GM18907 (cell line): Measurements from ENCODE around the gene SARS2.
"Not testable (repeated sequence)": the region's sequence is repeated elsewhere in the genome, so short reads cannot be mapped to it uniquely, and the experiment has no call there.

Experiments used
- ATAC-seq: cut with Tn5 transposase; IDR thresholded peaks from one replicate; pipeline ENCODE4 v1.9.1; 2021; ENCODE audit warnings: mild to moderate bottlenecking, moderate library complexity; ENCODE audit not compliant: unreplicated experiment

The SARS2 gene

DNA sequence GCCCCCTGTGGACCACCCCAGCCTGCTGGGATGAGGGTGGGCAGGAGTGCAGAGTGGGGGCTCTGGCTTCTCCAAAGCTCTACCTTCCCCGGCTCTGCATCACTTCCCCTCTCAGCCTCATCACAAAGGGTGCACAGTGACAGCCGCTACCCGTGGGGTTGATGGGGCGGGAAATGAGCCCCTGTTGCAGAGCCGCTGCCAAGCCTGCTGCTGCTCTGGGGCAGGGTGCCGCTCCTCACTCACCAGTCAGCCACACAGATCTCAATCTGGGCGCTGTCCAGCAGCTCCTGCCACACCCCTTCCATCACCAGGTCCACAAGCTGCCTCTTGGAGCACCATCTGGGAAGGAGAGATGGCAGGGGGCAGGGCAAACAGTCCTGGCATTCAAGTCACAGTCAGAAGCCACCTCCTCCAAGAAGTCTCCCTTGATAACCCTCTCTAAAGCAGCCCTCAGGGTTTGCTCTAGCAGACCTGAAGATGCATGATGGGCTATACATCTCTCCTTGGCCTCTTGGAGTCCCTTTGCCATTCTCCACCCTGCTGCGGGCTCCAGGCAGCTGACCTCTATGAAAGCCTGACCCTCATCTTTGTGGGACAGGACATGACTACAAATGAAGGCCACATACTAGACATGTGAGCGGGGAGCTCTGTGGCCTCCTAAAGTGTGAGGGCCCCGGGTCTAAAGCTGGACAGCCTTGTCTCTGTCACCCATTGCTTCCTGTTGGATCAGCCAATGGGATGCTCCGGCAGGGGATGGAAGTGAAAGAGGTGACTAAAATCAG, 15.9 kb upstream of the SARS2 start:
- no peak for ATAC-seq

DNA sequence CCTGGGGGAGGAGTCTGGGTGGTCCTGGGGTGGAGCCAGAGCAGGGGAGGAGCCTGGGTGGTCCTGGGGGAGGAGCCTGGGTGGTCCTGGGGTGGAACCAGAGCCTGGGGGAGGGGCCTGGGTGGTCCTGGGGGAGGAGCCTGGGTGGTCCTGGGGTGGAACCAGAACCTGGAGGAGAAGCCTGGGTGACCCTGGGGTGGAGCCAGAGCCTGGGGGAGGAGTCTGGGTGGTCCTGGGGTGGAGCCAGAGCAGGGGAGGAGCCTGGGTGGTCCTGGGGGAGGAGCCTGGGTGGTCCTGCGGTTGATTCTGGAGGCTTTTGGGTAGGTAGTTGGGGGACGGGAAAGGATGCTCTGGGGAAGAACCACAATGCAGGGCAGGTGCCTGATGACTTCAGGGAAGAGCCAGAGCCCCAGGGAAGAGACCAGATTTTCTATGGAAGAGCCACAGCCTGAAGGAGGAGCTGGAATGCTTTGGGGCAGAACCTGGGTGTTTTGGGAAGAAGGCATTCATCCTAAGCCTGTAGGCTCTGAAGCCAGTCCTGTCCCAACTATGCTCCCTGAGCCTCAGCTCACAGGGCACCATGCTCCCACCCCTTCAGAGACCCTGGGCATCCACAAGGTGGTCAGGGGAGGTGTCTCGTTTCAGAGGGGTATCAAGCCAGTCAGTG, 15.1 kb upstream of the SARS2 start:
- ATAC-seq, result no peak

DNA sequence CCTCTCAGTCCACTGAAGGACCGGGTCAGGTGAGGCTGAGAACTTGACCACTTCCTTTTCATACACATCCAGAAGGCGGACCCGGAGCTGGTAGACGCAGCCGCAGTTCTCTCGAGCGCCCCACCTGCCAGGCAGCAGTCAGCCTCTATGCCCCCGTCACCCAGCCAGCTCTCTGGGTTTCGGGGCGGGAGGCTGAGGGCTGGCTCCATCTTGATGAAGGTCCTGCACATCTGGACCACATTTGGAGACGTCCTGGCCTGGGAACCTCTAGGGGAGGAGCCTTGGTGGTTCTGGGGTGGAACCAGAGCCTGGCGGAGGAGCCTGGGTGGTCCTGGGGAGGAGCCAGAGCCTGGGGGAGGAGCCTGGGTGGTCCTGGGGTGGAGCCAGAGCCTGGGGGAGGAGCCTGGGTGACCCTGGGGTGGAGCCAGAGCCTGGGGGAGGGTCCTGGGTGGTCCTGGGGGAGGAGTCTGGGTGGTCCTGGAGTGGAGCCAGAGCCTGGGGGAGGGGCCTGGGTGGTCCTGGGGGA, 14.5 kb upstream of the SARS2 start:
- ATAC-seq, result no peak

DNA sequence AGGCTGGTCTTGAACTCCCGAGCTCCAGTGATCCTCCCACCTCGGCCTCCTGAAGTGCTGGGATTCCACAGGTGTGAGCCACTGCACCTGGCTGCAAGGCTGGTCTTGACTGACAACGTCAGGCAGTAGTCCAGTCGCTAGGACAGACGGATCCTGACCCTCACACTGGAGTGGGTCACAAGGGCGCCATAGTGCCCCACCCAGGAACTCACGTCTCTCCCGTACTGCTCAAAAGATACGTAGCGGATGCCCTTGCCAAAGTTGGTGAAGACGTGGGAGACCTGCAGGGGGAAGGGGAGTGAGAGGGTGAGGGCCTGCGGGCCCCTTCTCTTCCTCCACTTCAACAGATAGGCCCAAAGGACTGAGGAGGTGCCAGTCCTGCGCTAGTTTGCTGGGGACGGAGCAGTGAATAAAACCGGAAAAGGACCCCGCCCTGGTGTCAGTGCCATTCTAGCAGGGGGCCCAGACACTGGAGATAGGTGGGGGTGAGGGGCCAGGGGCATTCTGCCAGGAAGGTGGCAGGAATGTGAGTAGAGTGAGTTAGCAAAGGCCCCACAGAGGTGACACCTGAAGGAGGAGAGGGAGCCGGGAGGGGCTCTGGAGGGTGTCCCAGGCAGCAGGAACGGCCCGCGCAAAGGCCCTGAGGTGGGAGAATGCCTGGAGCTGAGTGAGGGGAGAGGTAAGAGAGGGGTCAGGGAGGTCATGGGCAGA, 12.1 kb upstream of the SARS2 start:
- ATAC-seq, result no peak

DNA sequence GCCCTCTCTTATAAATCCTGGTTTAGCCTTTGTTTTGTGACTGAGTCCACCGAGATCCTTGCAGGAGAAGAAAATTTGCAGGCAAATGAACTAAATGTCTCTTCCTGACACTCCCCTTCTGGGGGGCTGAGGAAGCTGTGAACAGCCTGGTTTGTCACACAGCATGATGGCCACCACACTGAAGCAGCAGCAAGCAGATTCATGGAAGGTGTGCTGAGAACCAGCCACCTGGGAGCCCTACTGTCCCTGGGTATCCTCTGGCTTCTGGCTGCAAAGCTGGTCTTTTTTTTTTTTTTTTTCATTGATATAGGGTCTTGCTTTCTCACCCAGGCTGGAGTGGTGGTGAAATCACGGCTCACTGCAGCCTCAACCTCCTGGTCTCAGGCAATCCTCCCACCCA, 11.4 kb upstream of the SARS2 start:
- no peak for ATAC-seq

DNA sequence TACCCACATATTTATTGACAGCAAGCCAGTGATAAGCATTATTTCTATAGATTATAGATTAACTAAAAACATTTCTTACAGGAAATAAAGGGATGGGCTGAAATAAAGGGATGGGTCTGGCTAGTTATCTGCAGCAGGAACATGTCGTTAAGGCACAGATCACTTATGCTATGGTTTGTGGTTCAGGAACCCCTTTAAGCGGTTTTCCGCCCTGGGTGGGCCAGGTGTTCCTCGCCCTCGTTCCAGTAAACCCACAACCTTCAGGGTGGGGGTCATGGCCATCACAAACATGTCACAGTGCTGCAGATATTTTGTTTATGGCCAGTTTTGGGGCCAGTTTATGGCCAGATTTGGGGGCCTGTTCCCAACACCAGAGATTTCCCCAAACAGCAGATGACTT, 10.9 kb upstream of the SARS2 start:
- ATAC-seq, result not testable (repeated sequence)

DNA sequence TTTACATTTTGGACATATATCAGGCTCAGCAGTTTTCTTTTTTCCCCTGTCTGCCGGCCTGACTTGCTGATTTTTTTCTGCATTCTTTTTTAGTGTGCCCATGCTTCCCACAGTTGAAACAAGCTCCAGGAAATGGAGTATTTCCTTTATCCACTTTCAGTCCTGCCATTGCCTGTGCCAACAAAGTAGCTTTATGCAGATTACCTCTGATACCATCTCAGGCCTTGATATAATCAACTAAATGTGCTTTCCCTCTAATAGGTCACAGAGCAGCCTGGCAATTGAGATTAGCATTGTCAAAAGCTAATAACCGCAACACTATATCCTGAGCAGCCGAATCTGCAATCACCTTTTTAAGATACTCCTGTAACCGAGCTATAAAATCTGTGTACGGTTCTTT, 9.4 kb upstream of the SARS2 start:
- ATAC-seq, result no peak

DNA sequence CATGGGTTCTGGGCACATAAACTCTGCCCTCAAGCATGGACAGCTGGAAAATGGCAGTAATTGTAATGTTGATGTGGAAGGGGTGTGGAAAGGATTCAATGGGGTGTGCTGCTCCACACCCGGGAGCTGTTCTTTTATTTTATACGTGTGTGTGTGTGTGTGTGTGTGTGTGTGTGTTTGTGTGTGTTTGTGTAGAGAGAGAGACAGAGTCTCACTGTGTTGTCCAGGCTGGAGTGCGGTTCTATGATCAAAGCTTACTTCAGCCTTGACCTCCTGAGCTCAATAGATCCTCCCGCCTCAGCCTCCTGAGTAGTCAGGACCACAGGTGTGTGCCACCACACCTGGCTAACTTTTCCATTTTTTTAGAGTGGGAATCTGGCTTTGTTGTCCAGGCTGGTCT, 3.0 kb upstream of the SARS2 start:
- ATAC-seq, result no peak

DNA sequence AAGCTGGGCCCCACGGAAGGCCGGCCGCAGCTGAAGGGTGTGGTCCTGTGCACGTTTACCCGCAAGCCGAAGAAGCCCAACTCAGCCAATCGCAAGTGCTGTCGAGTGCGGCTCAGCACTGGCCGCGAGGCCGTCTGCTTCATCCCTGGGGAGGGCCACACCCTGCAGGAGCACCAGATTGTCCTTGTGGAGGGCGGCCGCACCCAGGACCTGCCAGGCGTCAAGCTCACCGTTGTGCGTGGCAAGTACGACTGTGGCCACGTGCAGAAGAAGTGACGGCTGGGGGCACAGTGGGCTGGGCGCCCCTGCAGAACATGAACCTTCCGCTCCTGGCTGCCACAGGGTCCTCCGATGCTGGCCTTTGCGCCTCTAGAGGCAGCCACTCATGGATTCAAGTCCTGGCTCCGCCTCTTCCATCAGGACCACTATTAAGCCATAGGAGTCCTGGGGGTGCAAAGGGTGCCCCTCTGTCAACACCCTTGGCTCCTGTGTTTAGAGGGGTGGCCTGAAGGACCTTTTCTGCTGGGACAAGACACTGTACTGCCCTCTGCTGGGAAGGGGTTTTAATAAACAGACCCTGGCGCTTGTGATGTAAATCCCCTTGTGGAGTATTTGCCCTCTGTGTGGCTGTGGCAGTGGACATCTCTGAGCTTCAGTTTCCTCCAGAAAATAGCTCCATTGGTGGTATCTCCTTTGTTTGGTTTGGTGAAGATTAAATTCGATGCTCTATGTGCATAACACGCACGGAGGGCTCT, 2.0 kb upstream of the SARS2 start:
- no peak for ATAC-seq

DNA sequence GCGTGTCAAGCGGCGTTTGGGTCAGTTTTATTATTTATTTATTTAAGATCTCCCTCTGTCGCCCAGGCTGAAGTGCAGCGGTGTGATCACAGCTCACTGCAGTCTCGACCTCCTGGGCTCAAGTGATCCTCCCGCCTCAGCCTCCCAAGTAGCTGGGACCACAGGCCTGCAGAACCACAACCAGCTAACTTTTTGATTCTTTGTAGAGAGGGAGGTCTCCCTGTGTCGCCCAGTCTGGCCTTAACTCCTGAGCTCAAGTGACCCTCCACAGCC, 894 bp upstream of the SARS2 start:
- ATAC-seq, result no peak

DNA sequence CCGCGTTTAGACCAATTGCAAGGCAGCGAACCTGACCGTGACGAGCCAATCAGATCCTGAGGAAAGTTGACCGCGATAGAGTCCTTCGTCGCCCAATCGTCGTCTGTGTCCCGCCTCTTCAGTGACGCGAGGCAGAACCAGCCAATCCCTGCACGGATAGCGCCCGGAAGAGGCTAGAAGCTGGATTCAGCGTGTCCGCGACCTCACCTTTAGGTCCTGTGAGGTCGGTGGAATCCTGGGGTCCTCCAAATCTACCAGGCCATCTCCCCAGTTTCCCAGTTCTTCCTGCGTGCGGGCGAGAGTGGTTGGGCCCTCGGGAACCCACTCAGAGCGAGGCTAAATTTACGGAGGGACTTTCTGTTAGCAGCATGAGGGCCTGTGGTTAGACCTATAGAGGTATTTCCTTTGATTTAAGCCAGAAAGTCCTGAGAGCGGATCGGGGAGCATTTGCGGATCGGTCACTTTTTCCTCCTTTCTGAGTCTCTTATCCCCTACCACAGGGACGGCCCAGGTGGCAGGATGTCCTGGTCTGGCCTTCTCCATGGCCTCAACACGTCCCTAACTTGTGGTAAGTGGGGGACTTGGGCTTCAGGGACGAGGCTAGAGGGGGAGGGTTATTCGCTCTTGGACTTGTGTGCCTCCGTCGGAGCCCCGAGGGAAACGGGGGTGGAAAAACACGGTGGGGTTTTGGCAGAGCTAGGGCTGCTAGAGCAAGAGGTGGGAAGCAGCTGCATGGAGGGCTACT, 385 bp upstream of the SARS2 start, which contains the start of gene MRPS12:
Gene MRPS12, plus strand, starts transcription at position 169 of the 745 bp plus-strand sequence. Its CDS starts 351 bp downstream, at position 520.
- ATAC-seq, result peak; percentile 91

DNA sequence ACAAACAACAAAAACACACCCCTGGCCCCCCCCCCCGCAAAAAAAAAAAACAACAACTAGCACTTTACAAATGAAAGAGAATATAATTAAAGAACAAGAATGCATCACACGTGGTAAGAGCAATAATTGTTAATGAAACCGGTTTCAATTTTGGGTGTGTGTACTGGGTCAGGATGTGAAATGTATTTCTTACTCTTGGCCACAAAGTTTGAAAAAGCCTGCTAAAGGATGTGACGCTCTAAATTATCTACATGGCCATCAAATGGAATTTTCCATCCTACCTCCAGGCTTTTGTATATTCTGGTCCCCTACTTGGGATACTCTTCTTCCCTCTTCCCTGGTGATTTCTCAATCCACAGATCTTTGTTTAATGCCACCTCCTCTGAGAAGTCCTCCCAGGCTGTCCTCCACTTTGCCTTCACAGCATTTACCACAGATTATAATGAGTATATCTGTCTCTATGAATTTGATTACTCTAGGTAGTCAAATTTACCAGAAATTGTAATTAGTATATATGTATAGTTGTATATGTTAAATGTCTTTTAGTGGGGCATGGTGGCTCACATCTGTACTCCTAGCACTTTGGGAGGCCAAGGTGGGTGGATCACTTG, 2.1 kb downstream of the SARS2 start:
- no peak for ATAC-seq

DNA sequence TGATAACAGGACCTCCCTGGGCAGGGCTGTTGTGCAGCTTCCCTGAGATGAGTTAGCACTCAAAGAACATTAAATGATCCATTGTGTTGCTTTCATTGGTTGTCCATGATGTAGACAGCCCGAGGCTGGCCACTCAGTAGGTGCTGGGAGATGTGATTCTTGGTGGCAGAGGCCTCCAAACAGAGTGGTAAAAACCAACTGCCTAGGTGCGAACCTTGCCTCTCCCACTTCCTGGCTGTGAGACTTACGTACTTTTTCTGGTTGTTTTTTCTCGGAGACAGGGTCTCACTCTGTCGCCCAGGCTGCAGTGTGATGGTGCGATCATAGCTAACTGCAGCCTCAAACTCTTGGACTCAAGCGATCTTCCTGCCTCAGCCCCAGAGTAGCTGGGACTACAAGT, 6.2 kb downstream of the SARS2 start:
- no peak for ATAC-seq

DNA sequence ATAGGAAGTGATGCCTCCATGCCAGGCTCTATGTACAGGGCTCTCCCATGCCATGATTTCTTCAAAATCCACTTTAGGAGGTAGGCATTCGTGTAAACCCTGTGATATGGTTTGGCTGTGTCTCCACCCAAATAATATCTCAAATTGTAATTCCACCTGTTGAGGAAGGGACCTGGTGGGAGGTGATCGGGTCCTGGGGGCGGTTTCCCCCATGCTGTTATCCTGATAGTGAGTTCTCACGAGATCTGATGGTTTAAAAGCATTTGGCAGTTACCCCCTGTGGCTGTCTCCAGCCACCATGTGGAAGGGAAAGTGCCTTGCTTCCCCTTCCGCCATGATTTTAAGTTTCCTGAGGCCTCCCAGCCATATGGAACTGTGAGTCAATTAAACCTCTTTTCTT, 8.1 kb downstream of the SARS2 start:
- no peak for ATAC-seq

DNA sequence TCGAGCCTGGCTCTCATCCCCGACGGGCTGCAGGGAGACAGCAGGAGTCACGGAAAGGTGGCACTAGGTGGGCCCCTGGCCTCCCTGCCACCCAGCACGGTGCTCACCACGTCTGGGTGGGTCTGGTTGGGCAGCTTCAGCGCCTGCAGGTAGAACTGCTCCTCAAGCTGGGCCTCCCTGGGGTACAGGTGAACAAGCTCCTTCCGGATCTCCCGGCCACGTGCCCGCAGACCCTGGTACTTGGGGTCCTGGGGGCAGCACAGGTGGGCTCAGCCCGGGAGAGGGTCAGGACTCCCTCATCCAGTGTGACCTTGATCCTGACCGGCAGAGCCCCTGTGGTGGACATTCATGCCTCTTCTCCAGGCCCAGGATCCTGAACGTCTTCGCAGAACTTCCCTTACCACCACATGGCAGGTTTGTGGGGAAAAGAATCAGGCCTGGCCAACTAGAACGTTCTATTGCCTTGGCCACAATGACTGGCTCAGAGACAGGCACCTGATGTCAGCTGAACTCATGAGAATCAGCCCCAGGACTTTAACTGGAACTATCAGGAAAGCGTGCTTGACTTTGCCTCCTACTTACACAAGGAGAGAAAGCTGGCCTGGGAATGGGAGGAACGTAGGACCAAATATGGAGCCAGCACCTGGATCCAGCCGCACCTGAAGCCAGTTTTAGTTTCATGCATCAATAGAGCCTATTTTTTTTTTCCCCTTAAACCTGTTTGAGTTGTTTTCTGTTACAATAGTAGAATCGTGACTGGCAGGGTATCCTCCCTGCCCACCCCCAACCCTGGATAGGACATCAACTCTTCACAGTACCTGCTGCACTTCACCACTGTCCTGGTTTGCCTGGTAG, 8.9 kb downstream of the SARS2 start:
- no peak for ATAC-seq

DNA sequence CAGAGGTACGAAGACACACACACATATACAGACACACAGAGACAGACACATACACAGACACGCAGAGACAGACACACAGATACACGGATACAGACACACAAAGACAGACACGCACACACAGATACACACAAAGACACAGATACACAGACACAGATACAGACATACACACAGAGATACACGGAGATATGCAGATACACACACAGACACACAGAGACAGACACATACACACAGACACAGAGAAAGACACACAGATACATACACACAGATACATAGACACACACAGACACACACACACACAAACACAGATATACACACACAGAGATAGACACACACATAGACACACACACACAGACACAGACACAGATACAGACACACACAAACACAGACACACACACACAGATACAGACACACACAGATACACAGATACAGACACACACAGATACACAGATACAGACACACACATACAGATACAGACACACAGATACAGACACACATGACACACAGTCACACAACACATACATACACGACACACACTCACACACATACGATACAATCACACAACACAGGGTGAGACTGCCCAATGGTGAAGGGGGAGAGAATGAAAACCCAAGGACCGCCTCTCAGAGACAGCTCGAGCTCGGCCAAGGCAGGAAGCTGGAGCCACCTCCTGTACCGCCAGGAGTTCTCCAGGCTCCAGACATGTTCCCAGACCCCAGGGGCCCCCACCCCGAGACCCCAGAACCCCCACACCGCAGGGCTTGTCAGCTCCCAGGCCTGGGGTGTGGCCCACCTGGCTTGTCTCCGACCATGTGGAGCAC, 9.8 kb downstream of the SARS2 start:
- no peak for ATAC-seq

DNA sequence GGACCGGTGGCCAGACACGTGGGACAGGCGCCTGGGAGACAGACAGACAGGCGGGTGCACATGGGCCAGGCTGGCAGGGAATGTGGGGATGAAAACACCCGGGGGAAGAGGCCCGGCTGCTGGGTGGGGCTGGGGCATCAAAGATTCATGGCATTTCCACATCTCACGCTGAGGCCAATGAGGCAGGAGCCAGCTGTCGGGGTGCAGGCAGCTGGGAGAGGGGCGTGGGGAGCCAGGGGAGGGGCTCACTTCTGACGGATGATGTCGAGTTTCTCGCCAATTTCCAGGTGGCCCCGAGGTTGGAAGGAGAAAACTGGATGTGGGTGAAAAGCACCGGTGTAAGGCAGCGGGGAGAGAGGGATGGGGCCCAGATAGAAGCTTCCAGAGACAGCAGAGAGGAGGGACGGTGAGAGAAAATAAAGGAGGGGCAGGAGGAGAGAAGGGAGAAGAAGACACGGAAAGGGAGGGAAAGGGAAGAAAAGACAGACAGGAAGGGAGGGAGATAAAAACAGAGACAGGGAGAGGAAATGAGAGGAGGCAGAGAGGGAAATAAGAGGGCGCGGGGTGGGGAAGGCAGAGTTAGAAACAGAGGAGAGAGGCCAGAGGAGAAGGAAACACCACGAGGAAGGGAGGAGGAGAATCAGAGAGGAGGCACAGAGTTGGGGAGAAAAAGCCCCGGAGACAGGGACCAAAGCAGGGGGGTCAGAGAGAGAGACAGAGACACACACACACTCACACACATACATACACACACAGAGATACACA, 10.5 kb downstream of the SARS2 start:
- ATAC-seq, result no peak

DNA sequence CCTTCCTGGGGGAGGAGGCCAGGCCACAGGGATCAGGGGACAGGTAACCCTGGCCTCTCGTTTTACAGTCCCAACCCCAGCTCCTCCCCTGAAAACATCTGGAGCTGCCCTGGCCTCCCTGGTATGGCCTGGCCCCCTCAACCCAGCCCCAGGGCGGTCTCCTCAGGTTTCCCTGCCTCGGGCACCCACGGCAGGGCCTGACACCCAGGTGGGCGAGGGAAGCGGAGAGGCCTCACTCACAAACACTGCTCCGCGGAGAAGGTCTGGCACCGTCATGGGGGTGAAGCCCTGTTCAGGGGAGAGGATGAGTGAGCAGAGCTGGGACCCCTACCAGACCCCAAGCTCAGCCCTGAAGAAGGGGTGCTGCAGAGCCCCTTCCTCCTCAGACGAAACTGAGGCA, 12.0 kb downstream of the SARS2 start:
- no peak for ATAC-seq
